ENCODE measurements around the gene VMP1.

Gene VMP1

DNA sequence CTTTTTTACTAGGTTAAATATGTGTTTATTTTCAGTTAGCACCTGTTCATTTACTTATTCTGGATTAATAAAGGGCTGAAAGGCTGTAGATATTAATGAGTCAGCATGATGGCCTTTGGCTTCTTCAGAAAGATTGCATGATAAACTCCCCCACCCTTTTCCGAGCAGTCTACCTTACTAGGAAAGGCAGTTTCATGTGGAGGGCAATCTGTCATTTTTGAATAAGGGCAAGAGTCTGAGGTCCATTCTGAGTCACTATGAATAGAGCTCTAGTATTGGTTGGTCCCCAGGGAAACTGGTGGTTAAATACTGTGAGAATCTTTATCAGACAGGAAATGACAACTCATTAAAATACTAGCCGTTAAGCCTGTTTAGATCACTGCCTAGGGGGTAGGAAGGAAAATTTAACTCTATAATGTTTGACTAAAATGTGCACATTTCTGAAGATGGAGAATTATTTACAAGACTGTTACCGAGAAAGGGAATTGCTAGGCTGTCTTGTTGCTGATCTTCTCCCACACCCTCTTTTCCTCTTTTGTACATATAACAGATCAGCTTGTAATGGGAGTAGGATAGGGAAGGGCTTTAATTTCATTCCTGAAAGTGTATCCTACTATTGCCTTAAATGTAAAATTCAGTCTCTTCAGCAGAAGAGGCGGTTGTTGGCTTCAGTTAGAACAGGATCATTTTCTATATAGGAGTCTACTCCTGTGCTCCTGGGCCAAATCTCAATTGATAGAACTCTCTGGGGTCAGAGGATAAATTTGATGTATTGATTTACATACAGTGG, 122.0 kb downstream of the VMP1 start (continued):
- no peak for TF ChIP-seq ZFP41 (tag by site-specific recombination; IDR thresholded peaks at IDR 0.05; ENCODE audit: borderline replicate concordance)
- TF ChIP-seq ZNF555 (tag by site-specific recombination; conservative IDR thresholded peaks at IDR 0.05): no peak
- TF ChIP-seq ZSCAN23 (tag by site-specific recombination; IDR thresholded peaks at IDR 0.05): no peak
- TF ChIP-seq, protein P1, sequence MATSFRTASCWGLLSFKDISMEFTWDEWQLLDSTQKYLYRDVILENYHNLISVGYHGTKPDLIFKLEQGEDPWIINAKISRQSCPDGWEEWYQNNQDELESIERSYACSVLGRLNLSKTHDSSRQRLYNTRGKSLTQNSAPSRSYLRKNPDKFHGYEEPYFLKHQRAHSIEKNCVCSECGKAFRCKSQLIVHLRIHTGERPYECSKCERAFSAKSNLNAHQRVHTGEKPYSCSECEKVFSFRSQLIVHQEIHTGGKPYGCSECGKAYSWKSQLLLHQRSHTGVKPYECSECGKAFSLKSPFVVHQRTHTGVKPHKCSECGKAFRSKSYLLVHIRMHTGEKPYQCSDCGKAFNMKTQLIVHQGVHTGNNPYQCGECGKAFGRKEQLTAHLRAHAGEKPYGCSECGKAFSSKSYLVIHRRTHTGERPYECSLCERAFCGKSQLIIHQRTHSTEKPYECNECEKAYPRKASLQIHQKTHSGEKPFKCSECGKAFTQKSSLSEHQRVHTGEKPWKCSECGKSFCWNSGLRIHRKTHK (tag by site-specific recombination; IDR thresholded peaks at IDR 0.05): no peak
- peak; percentile 82 for TF ChIP-seq GLIS1 (tag by site-specific recombination; IDR thresholded peaks at IDR 0.05)
- TF ChIP-seq, protein P2, sequence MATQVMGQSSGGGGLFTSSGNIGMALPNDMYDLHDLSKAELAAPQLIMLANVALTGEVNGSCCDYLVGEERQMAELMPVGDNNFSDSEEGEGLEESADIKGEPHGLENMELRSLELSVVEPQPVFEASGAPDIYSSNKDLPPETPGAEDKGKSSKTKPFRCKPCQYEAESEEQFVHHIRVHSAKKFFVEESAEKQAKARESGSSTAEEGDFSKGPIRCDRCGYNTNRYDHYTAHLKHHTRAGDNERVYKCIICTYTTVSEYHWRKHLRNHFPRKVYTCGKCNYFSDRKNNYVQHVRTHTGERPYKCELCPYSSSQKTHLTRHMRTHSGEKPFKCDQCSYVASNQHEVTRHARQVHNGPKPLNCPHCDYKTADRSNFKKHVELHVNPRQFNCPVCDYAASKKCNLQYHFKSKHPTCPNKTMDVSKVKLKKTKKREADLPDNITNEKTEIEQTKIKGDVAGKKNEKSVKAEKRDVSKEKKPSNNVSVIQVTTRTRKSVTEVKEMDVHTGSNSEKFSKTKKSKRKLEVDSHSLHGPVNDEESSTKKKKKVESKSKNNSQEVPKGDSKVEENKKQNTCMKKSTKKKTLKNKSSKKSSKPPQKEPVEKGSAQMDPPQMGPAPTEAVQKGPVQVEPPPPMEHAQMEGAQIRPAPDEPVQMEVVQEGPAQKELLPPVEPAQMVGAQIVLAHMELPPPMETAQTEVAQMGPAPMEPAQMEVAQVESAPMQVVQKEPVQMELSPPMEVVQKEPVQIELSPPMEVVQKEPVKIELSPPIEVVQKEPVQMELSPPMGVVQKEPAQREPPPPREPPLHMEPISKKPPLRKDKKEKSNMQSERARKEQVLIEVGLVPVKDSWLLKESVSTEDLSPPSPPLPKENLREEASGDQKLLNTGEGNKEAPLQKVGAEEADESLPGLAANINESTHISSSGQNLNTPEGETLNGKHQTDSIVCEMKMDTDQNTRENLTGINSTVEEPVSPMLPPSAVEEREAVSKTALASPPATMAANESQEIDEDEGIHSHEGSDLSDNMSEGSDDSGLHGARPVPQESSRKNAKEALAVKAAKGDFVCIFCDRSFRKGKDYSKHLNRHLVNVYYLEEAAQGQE (tag by site-specific recombination; IDR thresholded peaks at IDR 0.05): no peak
- TF ChIP-seq SCRT2 (tag by site-specific recombination; IDR thresholded peaks at IDR 0.05): no peak
- TF ChIP-seq ZNF530 (tag by site-specific recombination; IDR thresholded peaks at IDR 0.05; ENCODE audit: low read depth): no peak
- TF ChIP-seq ZNF354C (tag by site-specific recombination; IDR thresholded peaks at IDR 0.05; ENCODE audit: borderline replicate concordance, low read depth): no peak
- TF ChIP-seq ZNF146 (tag by site-specific recombination; IDR thresholded peaks at IDR 0.05): no peak
- no peak for TF ChIP-seq ZNF341 (tag by site-specific recombination; IDR thresholded peaks at IDR 0.05; ENCODE audit: low read depth)
- TF ChIP-seq ZNF544 (tag by site-specific recombination; IDR thresholded peaks at IDR 0.05): no peak
- TF ChIP-seq KLF16 (tag by site-specific recombination; IDR thresholded peaks at IDR 0.05): no peak
- TF ChIP-seq ZNF391 (tag by site-specific recombination; IDR thresholded peaks at IDR 0.05; ENCODE audit: borderline replicate concordance, low read depth): 0 out of 2 replicates have a peak, but pooled peaks have one; percentile 35
- 0 out of 2 replicates have a peak, but pooled peaks have one; percentile 58 for TF ChIP-seq ZFP37 (tag by site-specific recombination; IDR thresholded peaks at IDR 0.05)
- 0 out of 2 replicates have a peak, but pooled peaks have one; percentile 32 for TF ChIP-seq MEIS1 (CRISPR knock-in tag; IDR thresholded peaks at IDR 0.05; ENCODE audit: borderline replicate concordance)
- no peak for TF ChIP-seq ZBTB7A (tag by site-specific recombination; IDR thresholded peaks at IDR 0.05; ENCODE audit: low read depth)
- no peak for TF ChIP-seq ZNF138 (tag by site-specific recombination; IDR thresholded peaks at IDR 0.05; ENCODE audit: borderline replicate concordance)
- TF ChIP-seq, protein P3, sequence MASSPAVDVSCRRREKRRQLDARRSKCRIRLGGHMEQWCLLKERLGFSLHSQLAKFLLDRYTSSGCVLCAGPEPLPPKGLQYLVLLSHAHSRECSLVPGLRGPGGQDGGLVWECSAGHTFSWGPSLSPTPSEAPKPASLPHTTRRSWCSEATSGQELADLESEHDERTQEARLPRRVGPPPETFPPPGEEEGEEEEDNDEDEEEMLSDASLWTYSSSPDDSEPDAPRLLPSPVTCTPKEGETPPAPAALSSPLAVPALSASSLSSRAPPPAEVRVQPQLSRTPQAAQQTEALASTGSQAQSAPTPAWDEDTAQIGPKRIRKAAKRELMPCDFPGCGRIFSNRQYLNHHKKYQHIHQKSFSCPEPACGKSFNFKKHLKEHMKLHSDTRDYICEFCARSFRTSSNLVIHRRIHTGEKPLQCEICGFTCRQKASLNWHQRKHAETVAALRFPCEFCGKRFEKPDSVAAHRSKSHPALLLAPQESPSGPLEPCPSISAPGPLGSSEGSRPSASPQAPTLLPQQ (tag by site-specific recombination; IDR thresholded peaks at IDR 0.05): no peak
- TF ChIP-seq ZNF610 (tag by site-specific recombination; IDR thresholded peaks at IDR 0.05; ENCODE audit: borderline replicate concordance): 0 out of 2 replicates have a peak, but pooled peaks have one; percentile 26
- no peak for TF ChIP-seq SCRT1 (tag by site-specific recombination; IDR thresholded peaks at IDR 0.05; ENCODE audit: borderline replicate concordance)
- TF ChIP-seq MZF1 (tag by site-specific recombination; IDR thresholded peaks at IDR 0.05; ENCODE audit: borderline replicate concordance): no peak
- TF ChIP-seq, protein P4, sequence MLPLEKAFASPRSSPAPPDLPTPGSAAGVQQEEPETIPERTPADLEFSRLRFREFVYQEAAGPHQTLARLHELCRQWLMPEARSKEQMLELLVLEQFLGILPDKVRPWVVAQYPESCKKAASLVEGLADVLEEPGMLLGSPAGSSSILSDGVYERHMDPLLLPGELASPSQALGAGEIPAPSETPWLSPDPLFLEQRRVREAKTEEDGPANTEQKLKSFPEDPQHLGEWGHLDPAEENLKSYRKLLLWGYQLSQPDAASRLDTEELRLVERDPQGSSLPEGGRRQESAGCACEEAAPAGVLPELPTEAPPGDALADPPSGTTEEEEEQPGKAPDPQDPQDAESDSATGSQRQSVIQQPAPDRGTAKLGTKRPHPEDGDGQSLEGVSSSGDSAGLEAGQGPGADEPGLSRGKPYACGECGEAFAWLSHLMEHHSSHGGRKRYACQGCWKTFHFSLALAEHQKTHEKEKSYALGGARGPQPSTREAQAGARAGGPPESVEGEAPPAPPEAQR (tag by site-specific recombination; IDR thresholded peaks at IDR 0.05): no peak
- peak; percentile 93 for TF ChIP-seq ZNF843 (tag by site-specific recombination; IDR thresholded peaks at IDR 0.05)
- no peak for TF ChIP-seq ZNF211 (tag by site-specific recombination; IDR thresholded peaks at IDR 0.05; ENCODE audit: low read depth)
- TF ChIP-seq ZNF664 (tag by site-specific recombination; IDR thresholded peaks at IDR 0.05): no peak
- peak; percentile 49; the same call in 1 of the 2 replicates for TF ChIP-seq KLF8 (tag by site-specific recombination; IDR thresholded peaks at IDR 0.05)
- no peak for TF ChIP-seq ZNF23 (tag by site-specific recombination; IDR thresholded peaks at IDR 0.05; ENCODE audit: borderline replicate concordance)
- TF ChIP-seq, protein P5, sequence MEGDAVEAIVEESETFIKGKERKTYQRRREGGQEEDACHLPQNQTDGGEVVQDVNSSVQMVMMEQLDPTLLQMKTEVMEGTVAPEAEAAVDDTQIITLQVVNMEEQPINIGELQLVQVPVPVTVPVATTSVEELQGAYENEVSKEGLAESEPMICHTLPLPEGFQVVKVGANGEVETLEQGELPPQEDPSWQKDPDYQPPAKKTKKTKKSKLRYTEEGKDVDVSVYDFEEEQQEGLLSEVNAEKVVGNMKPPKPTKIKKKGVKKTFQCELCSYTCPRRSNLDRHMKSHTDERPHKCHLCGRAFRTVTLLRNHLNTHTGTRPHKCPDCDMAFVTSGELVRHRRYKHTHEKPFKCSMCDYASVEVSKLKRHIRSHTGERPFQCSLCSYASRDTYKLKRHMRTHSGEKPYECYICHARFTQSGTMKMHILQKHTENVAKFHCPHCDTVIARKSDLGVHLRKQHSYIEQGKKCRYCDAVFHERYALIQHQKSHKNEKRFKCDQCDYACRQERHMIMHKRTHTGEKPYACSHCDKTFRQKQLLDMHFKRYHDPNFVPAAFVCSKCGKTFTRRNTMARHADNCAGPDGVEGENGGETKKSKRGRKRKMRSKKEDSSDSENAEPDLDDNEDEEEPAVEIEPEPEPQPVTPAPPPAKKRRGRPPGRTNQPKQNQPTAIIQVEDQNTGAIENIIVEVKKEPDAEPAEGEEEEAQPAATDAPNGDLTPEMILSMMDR (tag by site-specific recombination; IDR thresholded peaks at IDR 0.05): no peak
- TF ChIP-seq ZNF140 (tag by site-specific recombination; IDR thresholded peaks at IDR 0.05): no peak
